Measurements from ENCODE around the gene MED12L.
A peak's percentile ranks its signal among the peaks of the same experiment; 100 is the strongest.

MED12L gene

GRCh38 chr3:151404316-151404715, 318.9 kb downstream of the MED12L start:
- Histone ChIP-seq H2BK120ac (ENCODE audit: low read depth, low read length) (no peak overlapping the region), H3K27ac (ENCODE audit: low read depth, low read length) (no peak overlapping the region), H3K23ac (ENCODE audit: low read length) (no peak overlapping the region), H3K4ac (ENCODE audit: low read depth, low read length) (no peak overlapping the region), H3K18ac (ENCODE audit: low read length) (no peak overlapping the region), H4K5ac (ENCODE audit: low read length) (no peak overlapping the region), H3K79me2 (ENCODE audit: control insufficient read depth, insufficient read depth, low read length) (no peaks in the 10 kb centered on the region), H3K36me3 (ENCODE audit: control insufficient read depth, insufficient read depth, low read length) (no peaks in the 10 kb centered on the region), H3K27me3 (ENCODE audit: insufficient read depth, low read length, poor library complexity) (no peaks in the 10 kb centered on the region), H3K4me1 (ENCODE audit: control insufficient read depth, low read depth, low read length) (no peaks in the 10 kb centered on the region), H3K79me1 (ENCODE audit: low read length) (no peaks in the 10 kb centered on the region), H2BK5ac (ENCODE audit: low read length) (no peak overlapping the region), H2AK5ac (ENCODE audit: low read length) (no peak overlapping the region), H3K9ac (ENCODE audit: low read length) (no peak overlapping the region), H2BK15ac (replicated peaks; ENCODE audit: low read depth) (no peak overlapping the region), H3K4me2 (ENCODE audit: low read length) (no peak overlapping the region), H3K4me3 (ENCODE audit: low read length) (no peak overlapping the region), H4K8ac (ENCODE audit: low read depth, low read length) (no peak overlapping the region), H3K56ac (ENCODE audit: low read length) (no peak overlapping the region)
- DNase-seq, result no peak
- no CpG with 5 or more reads among the region's 1 CpG for WGBS (ENCODE audit: extremely low coverage, insufficient coverage, low lambda C conversion rate)

DNA sequence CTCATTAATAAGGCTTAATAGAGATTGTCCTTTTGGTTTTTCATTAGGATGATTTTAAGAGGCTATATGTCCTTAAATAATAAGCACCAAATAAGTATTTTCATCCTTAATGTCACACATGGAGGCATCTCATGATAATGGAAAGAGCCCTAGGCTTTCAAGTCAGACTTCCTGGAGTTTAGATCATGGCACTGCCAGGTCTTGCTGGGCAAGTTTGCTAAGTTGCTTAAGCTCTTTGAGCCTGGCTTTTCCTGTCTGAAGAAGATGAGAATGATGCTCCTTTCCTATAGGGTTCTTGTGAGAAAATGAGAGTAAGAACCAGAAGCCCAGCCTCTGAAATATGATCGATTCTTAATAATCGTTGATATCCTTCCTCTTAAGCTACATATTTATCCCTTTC, 322.5 kb downstream of the MED12L start:
- no peaks in the 10 kb centered on the region for H3K27me3 ChIP-seq (ENCODE audit: insufficient read depth, low read length, poor library complexity)
- no peak for DNase-seq
- H3K23ac ChIP-seq (ENCODE audit: low read length), result no peak overlapping the region
- H2BK5ac ChIP-seq (ENCODE audit: low read length), result no peak overlapping the region
- H2BK15ac ChIP-seq (replicated peaks; ENCODE audit: low read depth), result no peak overlapping the region
- H2AK5ac ChIP-seq (ENCODE audit: low read length), result no peak overlapping the region
- no peak overlapping the region for H2BK120ac ChIP-seq (ENCODE audit: low read depth, low read length)
- no peak overlapping the region for H3K9ac ChIP-seq (ENCODE audit: low read length)
- H3K18ac ChIP-seq (ENCODE audit: low read length), result no peak overlapping the region
- H3K4me2 ChIP-seq (ENCODE audit: low read length), result no peak overlapping the region
- no peak overlapping the region for H4K5ac ChIP-seq (ENCODE audit: low read length)
- H3K36me3 ChIP-seq (ENCODE audit: control insufficient read depth, insufficient read depth, low read length), result no peaks in the 10 kb centered on the region
- H4K8ac ChIP-seq (ENCODE audit: low read depth, low read length), result no peak overlapping the region
- H3K79me2 ChIP-seq (ENCODE audit: control insufficient read depth, insufficient read depth, low read length), result no peaks in the 10 kb centered on the region
- H3K4me1 ChIP-seq (ENCODE audit: control insufficient read depth, low read depth, low read length), result no peaks in the 10 kb centered on the region
- no peak overlapping the region for H3K4me3 ChIP-seq (ENCODE audit: low read length)
- no peak overlapping the region for H3K4ac ChIP-seq (ENCODE audit: low read depth, low read length)
- WGBS (ENCODE audit: extremely low coverage, insufficient coverage, low lambda C conversion rate), result no CpG with 5 or more reads among the region's 2 CpGs
- no peak overlapping the region for H3K27ac ChIP-seq (ENCODE audit: low read depth, low read length)
- H3K56ac ChIP-seq (ENCODE audit: low read length), result no peak overlapping the region
- no peaks in the 10 kb centered on the region for H3K79me1 ChIP-seq (ENCODE audit: low read length)

DNA sequence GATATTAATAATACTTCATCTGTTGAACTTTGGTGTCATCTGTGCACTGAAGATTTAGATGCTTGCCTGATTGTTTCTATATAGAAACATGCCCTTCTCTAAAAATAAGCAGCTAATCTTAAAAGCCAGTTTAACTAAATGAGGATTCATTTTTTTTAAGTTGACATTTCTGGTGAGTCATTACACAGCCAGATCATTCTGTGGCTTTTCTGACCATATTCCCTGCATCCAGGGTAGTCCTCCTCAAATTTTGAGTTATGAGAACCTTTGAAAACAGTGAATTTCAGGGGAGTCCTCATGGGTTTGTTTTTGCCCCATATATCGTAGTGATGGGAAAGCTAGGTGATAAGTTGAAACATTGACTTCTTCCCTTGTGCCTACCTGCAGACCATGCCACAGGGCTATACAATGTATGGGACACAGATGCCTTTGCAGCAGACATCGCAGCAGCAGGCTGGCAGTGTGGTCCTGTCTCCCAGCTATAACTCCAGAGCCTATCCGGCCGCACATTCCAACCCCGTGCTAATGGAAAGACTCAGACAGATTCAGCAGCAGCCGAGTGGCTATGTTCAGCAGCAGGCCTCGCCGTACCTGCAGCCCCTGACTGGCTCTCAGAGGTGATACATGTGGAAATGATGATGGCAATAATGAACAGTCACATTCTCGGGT, 325.6 kb downstream of the MED12L start:
- no peaks in the 10 kb centered on the region for H3K79me2 ChIP-seq (ENCODE audit: control insufficient read depth, insufficient read depth, low read length)
- no peak overlapping the region for H3K4me3 ChIP-seq (ENCODE audit: low read length)
- H3K4ac ChIP-seq (ENCODE audit: low read depth, low read length), result no peak overlapping the region
- H4K8ac ChIP-seq (ENCODE audit: low read depth, low read length), result no peak overlapping the region
- no peak overlapping the region for H3K56ac ChIP-seq (ENCODE audit: low read length)
- WGBS (ENCODE audit: extremely low coverage, insufficient coverage, low lambda C conversion rate), result no CpG with 5 or more reads among the region's 9 CpGs
- H3K27me3 ChIP-seq (ENCODE audit: insufficient read depth, low read length, poor library complexity), result no peaks in the 10 kb centered on the region
- no peak overlapping the region for H4K5ac ChIP-seq (ENCODE audit: low read length)
- H3K18ac ChIP-seq (ENCODE audit: low read length), result no peak overlapping the region
- no peak overlapping the region for H2BK5ac ChIP-seq (ENCODE audit: low read length)
- H3K4me2 ChIP-seq (ENCODE audit: low read length), result no peak overlapping the region
- no peaks in the 10 kb centered on the region for H3K4me1 ChIP-seq (ENCODE audit: control insufficient read depth, low read depth, low read length)
- no peak overlapping the region for H3K27ac ChIP-seq (ENCODE audit: low read depth, low read length)
- no peak for DNase-seq
- no peaks in the 10 kb centered on the region for H3K79me1 ChIP-seq (ENCODE audit: low read length)
- no peak overlapping the region for H3K9ac ChIP-seq (ENCODE audit: low read length)
- H3K23ac ChIP-seq (ENCODE audit: low read length), result no peak overlapping the region
- no peaks in the 10 kb centered on the region for H3K36me3 ChIP-seq (ENCODE audit: control insufficient read depth, insufficient read depth, low read length)
- H2AK5ac ChIP-seq (ENCODE audit: low read length), result no peak overlapping the region
- no peak overlapping the region for H2BK120ac ChIP-seq (ENCODE audit: low read depth, low read length)
- no peak overlapping the region for H2BK15ac ChIP-seq (replicated peaks; ENCODE audit: low read depth)

GRCh38 chr3:151412989-151413388, 327.5 kb downstream of the MED12L start:
- H3K79me2 ChIP-seq (ENCODE audit: control insufficient read depth, insufficient read depth, low read length), result no peaks in the 10 kb centered on the region
- H2AK5ac ChIP-seq (ENCODE audit: low read length), result no peak overlapping the region
- no peak overlapping the region for H3K4me2 ChIP-seq (ENCODE audit: low read length)
- no peaks in the 10 kb centered on the region for H3K4me1 ChIP-seq (ENCODE audit: control insufficient read depth, low read depth, low read length)
- H3K27ac ChIP-seq (ENCODE audit: low read depth, low read length), result no peak overlapping the region
- no peak overlapping the region for H2BK120ac ChIP-seq (ENCODE audit: low read depth, low read length)
- no peaks in the 10 kb centered on the region for H3K36me3 ChIP-seq (ENCODE audit: control insufficient read depth, insufficient read depth, low read length)
- H3K79me1 ChIP-seq (ENCODE audit: low read length), result no peaks in the 10 kb centered on the region
- no peak overlapping the region for H2BK15ac ChIP-seq (replicated peaks; ENCODE audit: low read depth)
- peak; percentile 53 for DNase-seq
- no peak overlapping the region for H3K4ac ChIP-seq (ENCODE audit: low read depth, low read length)
- H4K8ac ChIP-seq (ENCODE audit: low read depth, low read length), result no peak overlapping the region
- H3K18ac ChIP-seq (ENCODE audit: low read length), result no peak overlapping the region
- H3K56ac ChIP-seq (ENCODE audit: low read length), result no peak overlapping the region
- no peak overlapping the region for H3K4me3 ChIP-seq (ENCODE audit: low read length)
- no peaks in the 10 kb centered on the region for H3K27me3 ChIP-seq (ENCODE audit: insufficient read depth, low read length, poor library complexity)
- H3K9ac ChIP-seq (ENCODE audit: low read length), result no peak overlapping the region
- no peak overlapping the region for H2BK5ac ChIP-seq (ENCODE audit: low read length)
- no CpG with 5 or more reads among the region's 5 CpGs for WGBS (ENCODE audit: extremely low coverage, insufficient coverage, low lambda C conversion rate)
- H3K23ac ChIP-seq (ENCODE audit: low read length), result no peak overlapping the region
- no peak overlapping the region for H4K5ac ChIP-seq (ENCODE audit: low read length)

DNA sequence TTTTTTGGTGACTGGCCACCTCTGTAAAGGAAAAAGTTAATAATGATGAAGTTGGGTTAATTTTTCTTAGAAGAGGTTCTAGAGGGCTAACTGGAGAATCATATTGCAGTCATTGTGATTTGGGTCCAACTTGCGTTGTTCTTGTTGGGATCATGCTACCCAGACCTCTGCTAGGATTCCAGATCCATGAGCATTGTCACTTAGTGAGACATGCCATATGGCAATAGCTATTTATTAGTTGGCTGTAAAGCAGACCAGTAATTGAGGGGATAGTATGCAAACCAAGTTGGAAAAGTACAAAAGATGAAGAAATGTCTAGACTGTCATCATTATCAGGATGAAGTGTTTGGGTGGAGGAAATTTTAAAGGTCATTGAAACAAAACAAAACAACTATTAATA, 329.8 kb downstream of the MED12L start:
- no peaks in the 10 kb centered on the region for H3K79me2 ChIP-seq (ENCODE audit: control insufficient read depth, insufficient read depth, low read length)
- no peak overlapping the region for H4K5ac ChIP-seq (ENCODE audit: low read length)
- no peak overlapping the region for H3K23ac ChIP-seq (ENCODE audit: low read length)
- H3K9ac ChIP-seq (ENCODE audit: low read length), result no peak overlapping the region
- H3K27me3 ChIP-seq (ENCODE audit: insufficient read depth, low read length, poor library complexity), result no peaks in the 10 kb centered on the region
- H4K8ac ChIP-seq (ENCODE audit: low read depth, low read length), result no peak overlapping the region
- H3K79me1 ChIP-seq (ENCODE audit: low read length), result no peaks in the 10 kb centered on the region
- no CpG with 5 or more reads among the region's 1 CpG for WGBS (ENCODE audit: extremely low coverage, insufficient coverage, low lambda C conversion rate)
- H3K4me1 ChIP-seq (ENCODE audit: control insufficient read depth, low read depth, low read length), result no peaks in the 10 kb centered on the region
- no peak for DNase-seq
- H3K27ac ChIP-seq (ENCODE audit: low read depth, low read length), result no peak overlapping the region
- H3K4me3 ChIP-seq (ENCODE audit: low read length), result no peak overlapping the region
- H3K18ac ChIP-seq (ENCODE audit: low read length), result no peak overlapping the region
- H3K36me3 ChIP-seq (ENCODE audit: control insufficient read depth, insufficient read depth, low read length), result no peaks in the 10 kb centered on the region
- no peak overlapping the region for H2BK120ac ChIP-seq (ENCODE audit: low read depth, low read length)
- no peak overlapping the region for H2BK15ac ChIP-seq (replicated peaks; ENCODE audit: low read depth)
- H3K56ac ChIP-seq (ENCODE audit: low read length), result no peak overlapping the region
- no peak overlapping the region for H3K4ac ChIP-seq (ENCODE audit: low read depth, low read length)
- no peak overlapping the region for H2AK5ac ChIP-seq (ENCODE audit: low read length)
- no peak overlapping the region for H3K4me2 ChIP-seq (ENCODE audit: low read length)
- H2BK5ac ChIP-seq (ENCODE audit: low read length), result no peak overlapping the region

DNA sequence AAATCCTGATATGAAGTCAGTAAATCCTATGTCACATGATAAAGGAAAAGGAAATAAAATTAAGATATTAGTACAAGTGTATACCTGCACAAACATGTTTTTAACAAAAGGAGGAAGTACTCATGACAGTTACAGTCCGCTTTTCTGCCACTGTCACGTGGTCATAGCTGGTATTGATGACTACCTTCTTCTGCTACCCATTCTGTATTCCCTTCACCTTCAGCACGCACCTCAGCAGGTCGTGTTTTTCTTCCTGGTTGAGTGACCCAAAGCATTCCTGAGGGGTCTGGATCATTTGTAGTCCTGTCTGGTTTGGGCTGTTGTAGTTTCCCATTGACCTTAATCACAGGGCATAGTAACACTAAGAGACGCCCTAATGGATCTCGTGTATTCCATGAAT, 334.3 kb downstream of the MED12L start:
- no peak overlapping the region for H4K8ac ChIP-seq (ENCODE audit: low read depth, low read length)
- no peak overlapping the region for H3K4me3 ChIP-seq (ENCODE audit: low read length)
- DNase-seq, result no peak
- H3K27me3 ChIP-seq (ENCODE audit: insufficient read depth, low read length, poor library complexity), result no peaks in the 10 kb centered on the region
- H3K4me1 ChIP-seq (ENCODE audit: control insufficient read depth, low read depth, low read length), result no peaks in the 10 kb centered on the region
- H3K79me1 ChIP-seq (ENCODE audit: low read length), result no peaks in the 10 kb centered on the region
- H2BK5ac ChIP-seq (ENCODE audit: low read length), result no peak overlapping the region
- H3K4me2 ChIP-seq (ENCODE audit: low read length), result no peak overlapping the region
- no peaks in the 10 kb centered on the region for H3K36me3 ChIP-seq (ENCODE audit: control insufficient read depth, insufficient read depth, low read length)
- H3K9ac ChIP-seq (ENCODE audit: low read length), result no peak overlapping the region
- H3K18ac ChIP-seq (ENCODE audit: low read length), result no peak overlapping the region
- H3K4ac ChIP-seq (ENCODE audit: low read depth, low read length), result no peak overlapping the region
- no peak overlapping the region for H3K56ac ChIP-seq (ENCODE audit: low read length)
- no CpG with 5 or more reads among the region's 6 CpGs for WGBS (ENCODE audit: extremely low coverage, insufficient coverage, low lambda C conversion rate)
- no peak overlapping the region for H2BK120ac ChIP-seq (ENCODE audit: low read depth, low read length)
- H2BK15ac ChIP-seq (replicated peaks; ENCODE audit: low read depth), result no peak overlapping the region
- no peaks in the 10 kb centered on the region for H3K79me2 ChIP-seq (ENCODE audit: control insufficient read depth, insufficient read depth, low read length)
- H4K5ac ChIP-seq (ENCODE audit: low read length), result no peak overlapping the region
- H3K27ac ChIP-seq (ENCODE audit: low read depth, low read length), result no peak overlapping the region
- H3K23ac ChIP-seq (ENCODE audit: low read length), result no peak overlapping the region
- H2AK5ac ChIP-seq (ENCODE audit: low read length), result no peak overlapping the region
